Measurements from ENCODE around the gene PLXNA2. TPM values are rescaled to one million over a fixed set of nuclear protein-coding genes. Genes with fewer than 3 reads are reported as not detected.

Gene PLXNA2
- polyA plus RNA-seq, 4 donors, result 10.7 to 17.8 (median 12.8) TPM

DNA sequence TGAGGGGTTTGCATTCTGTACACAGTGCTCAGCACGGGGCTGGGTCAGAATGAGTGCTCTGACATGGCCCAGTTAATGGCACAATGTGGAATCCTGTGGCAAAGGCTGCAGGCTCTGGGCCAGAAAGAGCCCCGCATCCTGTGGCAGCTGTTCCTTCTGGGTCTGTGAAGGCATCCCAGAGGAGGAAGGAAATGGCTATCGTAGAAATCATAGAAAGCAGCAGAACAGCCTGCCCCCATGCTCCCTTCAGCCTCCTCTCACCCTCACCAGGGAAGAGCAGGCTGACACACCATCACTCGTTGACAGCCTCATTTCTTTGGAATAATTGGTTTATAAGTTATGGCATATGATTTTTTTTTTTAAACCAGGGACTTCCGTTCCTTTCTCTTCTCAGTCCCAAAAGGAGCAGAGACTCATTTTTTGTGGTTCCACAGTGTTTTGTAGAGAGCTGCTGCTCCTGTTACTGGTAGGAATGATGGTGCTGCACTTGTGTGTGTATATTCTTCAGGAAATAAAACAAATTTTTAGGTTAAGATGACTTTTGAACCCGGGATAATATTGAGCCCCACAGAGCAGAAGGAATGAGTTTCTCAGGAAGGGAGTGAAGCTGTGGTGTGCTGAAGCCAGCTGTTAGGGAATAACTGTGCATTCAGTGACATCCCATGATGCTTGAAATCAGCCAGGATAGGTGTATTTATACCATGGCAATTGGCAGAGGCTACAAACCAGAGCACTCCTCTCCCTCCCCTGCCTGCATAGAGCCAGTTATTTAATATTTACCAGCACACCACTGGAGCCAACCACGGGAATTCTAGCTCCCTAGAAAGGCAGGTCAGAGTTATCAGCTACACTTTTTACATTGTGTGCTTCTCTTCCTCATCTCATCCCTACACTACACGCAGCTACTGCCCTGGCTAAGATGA is 32.0 kb downstream of the PLXNA2 start:
- Histone ChIP-seq H3K4me1 (ENCODE audit: control insufficient read depth in 3 of 3, insufficient read depth in 2 of 3, low read depth in 1 of 3, low read length in 2 of 3) (peaks cover 0 to 3% (median 3%) of the 10 kb centered on the region in 3 donors), H3K4me3 (ENCODE audit: low read depth in 1 of 3, low read length in 3 of 3) (no peak overlapping the region), H3K9me3 (ENCODE audit: control insufficient read depth in 2 of 2, insufficient read depth in 1 of 2, low read depth in 1 of 2, low read length in 1 of 2) (no peaks in the 10 kb centered on the region), H3K27ac (ENCODE audit: low read depth in 1 of 3, low read length in 2 of 3) (no peak overlapping the region), H3K27me3 (ENCODE audit: control insufficient read depth in 3 of 3, insufficient read depth in 3 of 3, low read length in 3 of 3) (no peaks in the 10 kb centered on the region), H3K36me3 (ENCODE audit: control insufficient read depth in 3 of 3, insufficient read depth in 2 of 3, low read depth in 1 of 3, low read length in 3 of 3) (peaks cover 0 to 41% (median 14%) of the 10 kb centered on the region in 3 donors)
- DNase-seq (no peak), FAIRE-seq (no peak)
- WGBS, 3 donors, result 56 to 69% (median 56%) methylated on average over 8 of the region's 8 CpGs

DNA sequence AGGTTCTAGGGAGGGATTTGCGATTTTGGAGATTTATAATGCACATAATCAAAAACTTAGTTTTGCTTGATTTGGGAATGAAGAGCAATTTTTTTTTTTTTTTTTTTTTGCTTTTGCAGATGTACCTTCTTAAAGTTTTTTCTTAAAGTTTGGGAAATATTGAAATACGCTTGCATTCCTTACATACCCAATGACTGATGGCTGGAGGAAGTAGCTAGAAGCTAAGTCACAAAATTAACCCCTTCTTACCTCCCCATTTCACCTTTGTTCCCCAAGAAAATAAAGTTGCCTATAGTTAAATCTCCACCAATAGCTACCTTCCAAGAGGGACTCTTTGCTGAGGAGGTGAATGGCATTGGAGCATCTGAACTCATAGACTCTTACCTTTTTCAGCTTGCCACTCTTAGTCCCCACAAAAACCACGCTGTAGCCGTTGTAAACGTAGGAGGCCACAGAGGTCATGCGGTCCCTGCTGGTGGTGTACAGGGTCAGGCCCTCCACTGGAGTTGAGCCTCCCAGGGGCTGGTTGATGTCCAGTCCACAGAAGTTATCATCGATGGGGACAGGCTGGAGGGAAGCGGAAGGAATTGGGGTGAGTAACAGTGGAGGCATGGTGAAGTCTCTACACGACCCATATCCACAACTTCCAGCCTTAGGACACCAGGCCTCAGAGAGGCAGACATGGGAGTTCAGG is 34.1 kb downstream of the PLXNA2 start:
- peaks cover 0 to 30% (median 11%) of the 10 kb centered on the region in 3 donors for H3K36me3 ChIP-seq (ENCODE audit: control insufficient read depth in 3 of 3, insufficient read depth in 2 of 3, low read depth in 1 of 3, low read length in 3 of 3)
- 85 to 88% (median 86%) methylated on average over 9 of the region's 9 CpGs for WGBS, 3 donors
- no peak for FAIRE-seq

DNA sequence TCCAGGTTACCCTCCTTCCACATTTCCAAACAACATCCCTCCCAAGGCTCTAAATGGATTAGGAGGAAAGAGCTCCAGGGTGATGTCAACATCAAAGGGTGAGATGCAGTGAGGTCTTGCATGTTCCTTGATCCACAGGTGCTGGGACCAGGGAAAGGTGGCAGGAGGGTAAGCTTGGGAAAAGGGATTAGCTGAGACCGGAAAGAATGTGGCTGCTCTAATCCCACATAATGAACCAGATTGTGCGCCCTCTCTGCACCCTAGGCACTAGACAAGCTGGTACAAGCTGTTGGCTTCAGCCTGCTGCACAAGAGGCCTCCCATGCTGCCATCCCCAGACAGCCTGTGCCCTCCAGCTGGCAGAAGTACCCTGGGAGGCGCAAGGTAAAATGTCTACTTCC is 34.9 kb downstream of the PLXNA2 start:
- Histone ChIP-seq H3K9me3 (ENCODE audit: control insufficient read depth in 2 of 2, insufficient read depth in 1 of 2, low read depth in 1 of 2, low read length in 1 of 2) (no peaks in the 10 kb centered on the region), H3K4me1 (ENCODE audit: control insufficient read depth in 3 of 3, insufficient read depth in 2 of 3, low read depth in 1 of 3, low read length in 2 of 3) (peaks cover 0 to 4% (median 3%) of the 10 kb centered on the region in 3 donors), H3K27ac (ENCODE audit: low read depth in 1 of 3, low read length in 2 of 3) (no peak overlapping the region), H3K27me3 (ENCODE audit: control insufficient read depth in 3 of 3, insufficient read depth in 3 of 3, low read length in 3 of 3) (no peaks in the 10 kb centered on the region), H3K36me3 (ENCODE audit: control insufficient read depth in 3 of 3, insufficient read depth in 2 of 3, low read depth in 1 of 3, low read length in 3 of 3) (peaks cover 0 to 35% (median 11%) of the 10 kb centered on the region in 3 donors), H3K4me3 (ENCODE audit: low read depth in 1 of 3, low read length in 3 of 3) (no peak overlapping the region)
- WGBS, 3 donors, result 79 to 90% (median 82%) methylated on average over 3 of the region's 3 CpGs
- no peak for FAIRE-seq
- DNase-seq, result no peak

More for the DNA sequence above, 34.1 kb downstream of the PLXNA2 start:
- no peak for DNase-seq
- Histone ChIP-seq H3K9me3 (ENCODE audit: control insufficient read depth in 2 of 2, insufficient read depth in 1 of 2, low read depth in 1 of 2, low read length in 1 of 2) (no peaks in the 10 kb centered on the region), H3K27me3 (ENCODE audit: control insufficient read depth in 3 of 3, insufficient read depth in 3 of 3, low read length in 3 of 3) (no peaks in the 10 kb centered on the region), H3K27ac (ENCODE audit: low read depth in 1 of 3, low read length in 2 of 3) (no peak overlapping the region), H3K4me1 (ENCODE audit: control insufficient read depth in 3 of 3, insufficient read depth in 2 of 3, low read depth in 1 of 3, low read length in 2 of 3) (peaks cover 0 to 3% (median 3%) of the 10 kb centered on the region in 3 donors), H3K4me3 (ENCODE audit: low read depth in 1 of 3, low read length in 3 of 3) (no peak overlapping the region)

DNA sequence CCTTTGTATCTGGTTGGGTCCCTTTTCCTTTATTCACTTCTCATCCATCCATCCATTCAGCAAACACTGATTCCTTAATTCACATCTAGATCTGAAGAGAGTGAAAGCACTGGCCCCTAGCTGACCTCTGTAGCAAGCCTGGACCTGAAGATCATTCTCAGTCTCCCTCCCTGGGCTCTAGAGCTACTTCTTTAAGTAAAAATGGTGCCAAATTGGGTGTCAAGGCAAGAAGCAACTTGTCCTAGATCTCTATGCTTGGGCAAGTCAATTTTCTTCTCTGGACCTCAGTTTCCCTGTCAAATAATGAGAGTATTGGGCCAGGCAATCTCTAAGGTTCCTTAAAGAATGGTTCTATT is 36.1 kb downstream of the PLXNA2 start:
- Histone ChIP-seq H3K27me3 (ENCODE audit: control insufficient read depth in 3 of 3, insufficient read depth in 3 of 3, low read length in 3 of 3) (no peaks in the 10 kb centered on the region), H3K4me3 (ENCODE audit: low read depth in 1 of 3, low read length in 3 of 3) (no peak overlapping the region), H3K4me1 (ENCODE audit: control insufficient read depth in 3 of 3, insufficient read depth in 2 of 3, low read depth in 1 of 3, low read length in 2 of 3) (peaks cover 1 to 14% (median 10%) of the 10 kb centered on the region in 3 donors), H3K36me3 (ENCODE audit: control insufficient read depth in 3 of 3, insufficient read depth in 2 of 3, low read depth in 1 of 3, low read length in 3 of 3) (peaks cover 0 to 32% (median 8%) of the 10 kb centered on the region in 3 donors), H3K27ac (ENCODE audit: low read depth in 1 of 3, low read length in 2 of 3) (peak overlapping the region in 1 of 3 donors; percentile 82), H3K9me3 (ENCODE audit: control insufficient read depth in 2 of 2, insufficient read depth in 1 of 2, low read depth in 1 of 2, low read length in 1 of 2) (no peaks in the 10 kb centered on the region)
- no peak for DNase-seq
- no peak for FAIRE-seq

DNA sequence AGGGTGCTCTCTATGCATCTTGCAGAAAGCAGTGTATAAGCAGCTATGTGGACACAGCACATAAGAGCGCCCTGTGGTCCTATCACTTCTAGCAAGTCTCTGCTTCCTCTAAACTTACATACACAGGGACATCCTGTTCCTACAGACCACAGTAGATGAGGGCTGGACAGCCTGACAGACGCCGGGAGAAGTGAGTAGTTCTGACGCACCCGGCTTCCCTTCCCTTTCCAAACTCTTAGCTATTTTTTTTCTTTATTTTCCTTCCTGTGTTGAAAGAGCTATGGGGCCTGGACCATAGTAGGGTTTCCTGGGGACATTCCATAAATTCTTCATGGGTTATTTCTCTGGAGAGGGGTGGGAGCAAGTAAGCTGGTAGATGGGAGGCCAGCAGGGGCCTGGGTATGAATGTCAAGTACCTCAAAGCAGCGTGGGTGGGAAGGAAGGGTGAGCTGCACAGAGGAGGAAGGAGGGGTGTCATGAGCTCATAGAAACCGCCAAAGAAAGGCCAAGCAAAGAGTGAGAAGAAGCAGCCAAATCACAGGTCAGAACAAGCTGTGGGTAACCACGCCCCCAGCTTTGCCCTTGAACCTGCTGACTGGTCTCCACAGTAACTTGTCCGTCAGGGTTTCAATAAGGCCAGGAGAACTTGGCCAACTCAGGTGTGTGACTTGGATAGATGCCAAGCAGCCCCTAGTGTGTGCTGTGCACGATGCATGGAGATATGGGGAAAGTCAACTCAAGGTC is 36.6 kb downstream of the PLXNA2 start:
- peak in 1 of 2 donors; percentile 20 for DNase-seq
- H3K4me1 ChIP-seq (ENCODE audit: control insufficient read depth in 3 of 3, insufficient read depth in 2 of 3, low read depth in 1 of 3, low read length in 2 of 3), result peaks cover 3 to 20% (median 13%) of the 10 kb centered on the region in 3 donors
- 61 to 66% (median 64%) methylated on average over 10 of the region's 10 CpGs for WGBS, 3 donors
- H3K9me3 ChIP-seq (ENCODE audit: control insufficient read depth in 2 of 2, insufficient read depth in 1 of 2, low read depth in 1 of 2, low read length in 1 of 2), result no peaks in the 10 kb centered on the region
- H3K36me3 ChIP-seq (ENCODE audit: control insufficient read depth in 3 of 3, insufficient read depth in 2 of 3, low read depth in 1 of 3, low read length in 3 of 3), result peaks cover 0 to 32% (median 6%) of the 10 kb centered on the region in 3 donors
- H3K4me3 ChIP-seq (ENCODE audit: low read depth in 1 of 3, low read length in 3 of 3), result no peak overlapping the region
- no peak for FAIRE-seq
- no peaks in the 10 kb centered on the region for H3K27me3 ChIP-seq (ENCODE audit: control insufficient read depth in 3 of 3, insufficient read depth in 3 of 3, low read length in 3 of 3)
- H3K27ac ChIP-seq (ENCODE audit: low read depth in 1 of 3, low read length in 2 of 3), result peak overlapping the region in 1 of 3 donors; percentile 82

DNA sequence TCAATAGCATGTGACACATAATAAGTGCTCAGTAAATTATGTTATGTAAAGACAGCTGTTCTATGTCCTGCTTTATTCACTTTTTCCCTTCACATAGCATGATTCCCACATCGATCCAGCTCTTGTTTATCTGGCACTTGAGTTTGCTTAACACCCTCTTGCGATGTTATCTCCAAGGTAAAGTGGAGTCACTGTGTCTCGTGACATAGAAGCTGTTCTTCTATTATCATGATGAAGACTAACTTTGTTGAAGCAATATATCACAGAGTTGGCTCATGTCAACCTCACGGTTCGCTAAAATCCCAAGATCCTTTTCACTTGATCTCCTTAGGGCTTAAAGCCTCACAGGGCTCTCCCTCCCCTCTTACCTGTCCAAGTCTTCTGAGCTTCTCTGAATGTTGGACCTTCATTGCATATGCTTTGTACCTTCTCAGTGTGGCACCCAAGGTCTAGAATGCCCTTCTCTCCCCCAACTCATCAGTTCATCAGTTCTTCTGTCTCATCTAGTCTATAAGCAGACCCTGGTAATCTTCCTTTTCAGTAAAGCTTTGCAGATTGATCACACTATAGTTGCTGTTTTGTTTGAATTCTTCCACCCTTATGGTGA is 38.0 kb downstream of the PLXNA2 start:
- Histone ChIP-seq H3K36me3 (ENCODE audit: control insufficient read depth in 3 of 3, insufficient read depth in 2 of 3, low read depth in 1 of 3, low read length in 3 of 3) (peaks cover 0 to 31% (median 5%) of the 10 kb centered on the region in 3 donors), H3K9me3 (ENCODE audit: control insufficient read depth in 2 of 2, insufficient read depth in 1 of 2, low read depth in 1 of 2, low read length in 1 of 2) (no peaks in the 10 kb centered on the region), H3K27me3 (ENCODE audit: control insufficient read depth in 3 of 3, insufficient read depth in 3 of 3, low read length in 3 of 3) (no peaks in the 10 kb centered on the region), H3K4me1 (ENCODE audit: control insufficient read depth in 3 of 3, insufficient read depth in 2 of 3, low read depth in 1 of 3, low read length in 2 of 3) (peaks cover 5 to 30% (median 16%) of the 10 kb centered on the region in 3 donors), H3K4me3 (ENCODE audit: low read depth in 1 of 3, low read length in 3 of 3) (no peak overlapping the region), H3K27ac (ENCODE audit: low read depth in 1 of 3, low read length in 2 of 3) (peak overlapping the region in 1 of 3 donors; percentile 29)
- FAIRE-seq (no peak), DNase-seq (peak in 1 of 2 donors; percentile 32)
- WGBS, 3 donors, result 75 to 80% (median 78%) methylated on average over 5 of the region's 5 CpGs

DNA sequence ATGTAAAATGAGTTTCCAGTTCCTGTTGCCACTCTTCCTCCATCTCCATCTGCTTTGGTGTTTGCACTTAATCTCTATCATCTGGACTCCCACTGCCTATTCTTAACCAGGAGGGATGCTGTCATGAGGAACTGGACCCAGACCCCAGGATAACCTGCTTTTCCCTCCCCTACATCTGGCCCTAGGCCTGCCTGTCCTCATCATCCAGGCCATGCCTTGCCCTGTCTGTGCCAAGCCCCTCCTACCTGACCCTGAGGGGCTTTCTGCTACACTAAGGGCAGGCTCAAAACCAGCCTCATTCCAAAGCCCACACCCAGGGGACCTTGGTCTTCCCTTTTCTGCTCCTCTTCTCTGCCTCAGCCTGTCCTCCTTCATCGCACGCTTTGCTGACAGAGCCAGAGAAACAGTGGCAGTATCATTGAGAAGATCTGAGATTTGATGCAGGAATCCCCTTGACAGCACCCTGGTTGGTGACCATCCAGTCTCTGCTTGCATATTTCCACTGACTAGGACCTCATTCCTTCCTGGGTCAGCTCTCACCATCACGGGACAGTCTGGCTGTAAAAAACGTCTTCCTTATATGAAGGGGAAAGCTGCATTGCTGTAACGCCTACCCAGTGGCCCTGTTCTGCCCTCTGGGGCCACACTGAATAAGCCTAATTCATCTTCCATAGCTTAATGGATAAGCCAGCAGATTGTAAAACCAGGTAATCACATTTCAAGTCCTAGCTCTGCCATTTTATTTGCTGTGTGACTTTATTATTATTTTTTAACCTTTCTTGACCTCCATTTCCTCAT is 38.8 kb downstream of the PLXNA2 start:
- H3K27ac ChIP-seq (ENCODE audit: low read depth in 1 of 3, low read length in 2 of 3), result peak overlapping the region in 1 of 3 donors; percentile 77
- peaks cover 5 to 35% (median 16%) of the 10 kb centered on the region in 3 donors for H3K4me1 ChIP-seq (ENCODE audit: control insufficient read depth in 3 of 3, insufficient read depth in 2 of 3, low read depth in 1 of 3, low read length in 2 of 3)
- peaks cover 0 to 30% (median 3%) of the 10 kb centered on the region in 3 donors for H3K36me3 ChIP-seq (ENCODE audit: control insufficient read depth in 3 of 3, insufficient read depth in 2 of 3, low read depth in 1 of 3, low read length in 3 of 3)
- no peaks in the 10 kb centered on the region for H3K9me3 ChIP-seq (ENCODE audit: control insufficient read depth in 2 of 2, insufficient read depth in 1 of 2, low read depth in 1 of 2, low read length in 1 of 2)
- H3K27me3 ChIP-seq (ENCODE audit: control insufficient read depth in 3 of 3, insufficient read depth in 3 of 3, low read length in 3 of 3), result no peaks in the 10 kb centered on the region
- FAIRE-seq, result no peak
- DNase-seq, result peak in 1 of 2 donors; percentile 32
- no peak overlapping the region for H3K4me3 ChIP-seq (ENCODE audit: low read depth in 1 of 3, low read length in 3 of 3)
- 72 to 76% (median 75%) methylated on average over 5 of the region's 5 CpGs for WGBS, 3 donors
